ENCODE data around the gene ANTXRL. TPM values are rescaled to one million over a fixed set of nuclear protein-coding genes. Genes with fewer than 3 reads are reported as not detected.

The ANTXRL gene
- polyA plus RNA-seq, 1 donor from 2014 or later, result not detected

DNA sequence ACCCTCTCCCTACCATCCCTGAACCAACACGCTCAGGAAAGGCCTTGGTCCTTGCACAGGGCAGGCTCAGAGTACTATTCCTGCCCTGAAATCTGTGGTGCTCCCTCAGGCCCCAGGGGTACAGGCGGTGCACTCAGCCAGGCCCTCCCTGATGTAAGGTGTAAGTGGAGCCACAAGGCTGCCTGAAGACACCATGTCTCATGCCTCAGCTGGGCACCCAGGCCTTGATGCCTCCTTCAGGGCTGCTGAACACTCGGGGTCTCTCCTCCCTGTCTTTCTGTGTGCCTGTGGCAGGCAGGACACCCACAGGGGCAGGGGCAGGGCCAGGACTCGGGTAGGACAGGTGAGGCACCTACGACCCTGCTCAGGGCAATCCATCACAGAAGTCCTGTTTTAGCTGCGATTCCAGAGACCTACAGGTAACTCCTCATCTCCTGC, 22.9 kb upstream of the ANTXRL start:
- no peaks in the 10 kb centered on the region for H4K20me1 ChIP-seq (ENCODE audit: insufficient read depth)
- H3K27ac ChIP-seq (ENCODE audit: low read length), result no peak overlapping the region
- H3K4me3 ChIP-seq (ENCODE audit: low read length), result no peak overlapping the region
- no peak overlapping the region for H2AFZ ChIP-seq (ENCODE audit: low read depth, low read length)
- H3K9ac ChIP-seq (ENCODE audit: low read length), result no peak overlapping the region
- no peaks in the 10 kb centered on the region for H3F3A ChIP-seq (ENCODE audit: insufficient read depth, low read length, poor library complexity, severe bottlenecking)
- no peaks in the 10 kb centered on the region for H3K36me3 ChIP-seq (ENCODE audit: insufficient read depth, low read length)
- no peaks in the 10 kb centered on the region for H3K9me2 ChIP-seq (ENCODE audit: insufficient read depth, low read length)
- H3K4me2 ChIP-seq (ENCODE audit: low read length), result no peak overlapping the region
- H3K27me3 ChIP-seq (ENCODE audit: insufficient read depth, low read depth, low read length), result no peaks in the 10 kb centered on the region
- H3K79me2 ChIP-seq (replicated peaks; ENCODE audit: insufficient read depth, low read length), result no peaks in the 10 kb centered on the region
- TF ChIP-seq POLR2AphosphoS5 (IDR thresholded peaks at IDR 0.05) (no peak), TAF1 (IDR thresholded peaks at IDR 0.05; ENCODE audit: low read depth) (no peak), EP300 (conservative IDR thresholded peaks at IDR 0.05; ENCODE audit: poor library complexity, severe bottlenecking) (no peak), SMC3 (conservative IDR thresholded peaks at IDR 0.05; ENCODE audit: poor library complexity) (no peak), MXI1 (conservative IDR thresholded peaks at IDR 0.05; ENCODE audit: poor library complexity, severe bottlenecking) (no peak), EZH2 (IDR thresholded peaks at IDR 0.05; ENCODE audit: borderline replicate concordance, insufficient read depth, low read length, poor library complexity, severe bottlenecking) (no peak), REST (IDR thresholded peaks at IDR 0.05; ENCODE audit: borderline replicate concordance) (no peak), RAD21 (conservative IDR thresholded peaks at IDR 0.05) (no peak)
- TF ChIP-seq, protein P1, sequence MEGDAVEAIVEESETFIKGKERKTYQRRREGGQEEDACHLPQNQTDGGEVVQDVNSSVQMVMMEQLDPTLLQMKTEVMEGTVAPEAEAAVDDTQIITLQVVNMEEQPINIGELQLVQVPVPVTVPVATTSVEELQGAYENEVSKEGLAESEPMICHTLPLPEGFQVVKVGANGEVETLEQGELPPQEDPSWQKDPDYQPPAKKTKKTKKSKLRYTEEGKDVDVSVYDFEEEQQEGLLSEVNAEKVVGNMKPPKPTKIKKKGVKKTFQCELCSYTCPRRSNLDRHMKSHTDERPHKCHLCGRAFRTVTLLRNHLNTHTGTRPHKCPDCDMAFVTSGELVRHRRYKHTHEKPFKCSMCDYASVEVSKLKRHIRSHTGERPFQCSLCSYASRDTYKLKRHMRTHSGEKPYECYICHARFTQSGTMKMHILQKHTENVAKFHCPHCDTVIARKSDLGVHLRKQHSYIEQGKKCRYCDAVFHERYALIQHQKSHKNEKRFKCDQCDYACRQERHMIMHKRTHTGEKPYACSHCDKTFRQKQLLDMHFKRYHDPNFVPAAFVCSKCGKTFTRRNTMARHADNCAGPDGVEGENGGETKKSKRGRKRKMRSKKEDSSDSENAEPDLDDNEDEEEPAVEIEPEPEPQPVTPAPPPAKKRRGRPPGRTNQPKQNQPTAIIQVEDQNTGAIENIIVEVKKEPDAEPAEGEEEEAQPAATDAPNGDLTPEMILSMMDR (IDR thresholded peaks at IDR 0.05; ENCODE audit: poor library complexity, severe bottlenecking), result no peak
- no peaks in the 10 kb centered on the region for H3K9me3 ChIP-seq (ENCODE audit: low read length)

DNA sequence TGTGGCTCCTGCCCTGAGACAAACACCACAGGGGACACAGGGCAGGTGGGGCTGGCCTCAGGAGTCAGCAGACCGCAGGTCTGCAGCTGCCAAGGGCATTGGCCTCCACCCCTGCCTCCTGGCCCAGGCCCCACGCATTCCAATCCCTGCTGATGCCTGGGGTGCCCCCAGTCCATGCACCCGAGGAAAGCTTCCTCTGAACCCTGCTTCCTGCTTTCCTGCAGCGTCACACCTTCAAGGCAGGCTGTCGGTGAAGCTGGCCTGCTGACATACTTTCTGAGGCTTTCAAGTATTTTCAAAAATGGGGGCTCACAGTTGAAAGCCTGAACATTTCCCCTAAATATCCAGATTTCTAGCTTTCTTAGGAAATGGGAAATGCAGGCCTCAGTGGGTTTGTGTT, 22.5 kb upstream of the ANTXRL start:
- Histone ChIP-seq H3K9me2 (ENCODE audit: insufficient read depth, low read length) (no peaks in the 10 kb centered on the region), H3K27me3 (ENCODE audit: insufficient read depth, low read depth, low read length) (no peaks in the 10 kb centered on the region), H3F3A (ENCODE audit: insufficient read depth, low read length, poor library complexity, severe bottlenecking) (no peaks in the 10 kb centered on the region), H3K9ac (ENCODE audit: low read length) (no peak overlapping the region), H3K27ac (ENCODE audit: low read length) (no peak overlapping the region), H4K20me1 (ENCODE audit: insufficient read depth) (no peaks in the 10 kb centered on the region), H3K4me3 (ENCODE audit: low read length) (no peak overlapping the region), H3K4me2 (ENCODE audit: low read length) (no peak overlapping the region), H2AFZ (ENCODE audit: low read depth, low read length) (no peak overlapping the region), H3K36me3 (ENCODE audit: insufficient read depth, low read length) (no peaks in the 10 kb centered on the region), H3K79me2 (replicated peaks; ENCODE audit: insufficient read depth, low read length) (no peaks in the 10 kb centered on the region), H3K9me3 (ENCODE audit: low read length) (no peaks in the 10 kb centered on the region)
- TF ChIP-seq POLR2AphosphoS5 (IDR thresholded peaks at IDR 0.05) (no peak), TAF1 (IDR thresholded peaks at IDR 0.05; ENCODE audit: low read depth) (no peak), MXI1 (conservative IDR thresholded peaks at IDR 0.05; ENCODE audit: poor library complexity, severe bottlenecking) (no peak), EZH2 (IDR thresholded peaks at IDR 0.05; ENCODE audit: borderline replicate concordance, insufficient read depth, low read length, poor library complexity, severe bottlenecking) (no peak), EP300 (conservative IDR thresholded peaks at IDR 0.05; ENCODE audit: poor library complexity, severe bottlenecking) (no peak), SMC3 (conservative IDR thresholded peaks at IDR 0.05; ENCODE audit: poor library complexity) (no peak), RAD21 (conservative IDR thresholded peaks at IDR 0.05) (no peak), REST (IDR thresholded peaks at IDR 0.05; ENCODE audit: borderline replicate concordance) (no peak)
- TF ChIP-seq, protein P1 (IDR thresholded peaks at IDR 0.05; ENCODE audit: poor library complexity, severe bottlenecking), result no peak

Data from neural cell (in vitro differentiated cells).